Esophagus muscularis mucosa (tissue), 4 donors: Measurements from ENCODE around the gene F8. TPM values are rescaled to one million over a fixed set of nuclear protein-coding genes. Genes with fewer than 3 reads are reported as not detected.

Experiments used
- DNase-seq: peaks from one replicate; pipeline ENCODE4 v3.0.0-alpha.2; 2017; ENCODE audit errors: extremely low spot score
- H3K27ac ChIP-seq, 4 donors: fragments of 200-600 bp; sonication (generic); replicated peaks in 1 of 4; 1 replicate in 3 of 4; 2 replicates in 1 of 4; pipeline ENCODE4 v1.5.1; 2016 to 2019; ENCODE audit warnings: mild to moderate bottlenecking in 1 of 4
- H3K27me3 ChIP-seq, 4 donors: fragments of 200-600 bp; sonication (generic); one replicate each; pipeline versions ENCODE4 v1.5.1 to v1.6.0; 2016 to 2019
- H3K36me3 ChIP-seq, 4 donors: fragments of 200-600 bp; sonication (generic); one replicate each; pipeline ENCODE4 v1.5.1; 2016 to 2019
- H3K4me1 ChIP-seq, 4 donors: fragments of 200-600 bp; sonication (generic); one replicate each; pipeline ENCODE4 v1.5.1; 2016 to 2019
- H3K4me3 ChIP-seq, 4 donors: fragments of 200-600 bp; sonication (generic); 1 replicate in 2 of 4; 2 replicates in 2 of 4; pipeline ENCODE4 v1.5.1; 2016 to 2019; ENCODE audit warnings: mild to moderate bottlenecking in 4 of 4, moderate library complexity in 1 of 4
- H3K9me3 ChIP-seq, 4 donors: fragments of 200-600 bp; sonication (generic); 1 replicate in 3 of 4; 2 replicates in 1 of 4; pipeline ENCODE4 v1.5.1; 2016 to 2019
- EP300 ChIP-seq: sonication (generic); formaldehyde crosslinking; IDR thresholded peaks from one replicate; pipeline ENCODE4 v1.6.1; 2017; ENCODE audit warnings: antibody characterized with exemption
- POLR2A ChIP-seq: fragments of 450-650 bp; IDR thresholded peaks from one replicate; pipeline ENCODE4 v1.6.1; 2017; ENCODE audit warnings: antibody characterized with exemption, moderate library complexity, mild to moderate bottlenecking, low read depth
- POLR2AphosphoS5 ChIP-seq, 2 donors: sonication (generic); formaldehyde crosslinking; IDR thresholded peaks; one replicate each; pipeline ENCODE4 v1.6.1; 2017; ENCODE audit warnings: antibody characterized with exemption in 2 of 2
- WGBS: methylation state at CpG from one replicate; pipeline ENCODE4 v1.1.5; 2018; 5-methylcytosine and 5-hydroxymethylcytosine counted together
- intact Hi-C: fragments of 100-400 bp; cut with DNase I; formaldehyde crosslinking; loops from one replicate; pipeline ENCODE4 v1.15.1; 2023
- total RNA-seq, 4 donors: library from RNA; depleted of rRNA; stranded (reverse); fragments of >200 nt; gene quantifications; one replicate each; pipeline versions ENCODE4 v1.1.0 to v1.2.1, GENCODE V29; 2016
- TF ChIP-seq, protein P1 (sequence below), 3 experiments: fragments of 200-600 bp in 2 of 3; fragments of 450-650 bp in 1 of 3; sonication (generic) in 2 of 3; IDR thresholded peaks; one replicate each; pipeline ENCODE4 v1.5.1; 2017 to 2019; ENCODE audit warnings: antibody characterized with exemption in 3 of 3, mild to moderate bottlenecking in 2 of 3, moderate library complexity in 1 of 3

The F8 gene
- total RNA-seq = 10 to 100 TPM; 17.0 to 30.0 (median 22.3) TPM

GRCh38 chrX:155022585-155022984, at the start of gene F8:
Gene F8 (minus strand): TSS chrX:155022723. CDS start chrX:155022552, 171 bp downstream.
- intact Hi-C loops = no loop called here
- Histone ChIP-seq H3K4me3 (peak within 1 kb of the TSS; percentile 2 to 24 (median 20)), H3K27ac (no peak within 1 kb of the TSS), H3K4me1 (peaks cover 0 to 5% (median 0%) of the 10 kb centered on the region in 4 donors), H3K36me3 (no peaks in the 10 kb centered on the region), H3K27me3 (no peaks in the 10 kb centered on the region), H3K9me3 (no peaks in the 10 kb centered on the region)
- TF ChIP-seq, protein P1, sequence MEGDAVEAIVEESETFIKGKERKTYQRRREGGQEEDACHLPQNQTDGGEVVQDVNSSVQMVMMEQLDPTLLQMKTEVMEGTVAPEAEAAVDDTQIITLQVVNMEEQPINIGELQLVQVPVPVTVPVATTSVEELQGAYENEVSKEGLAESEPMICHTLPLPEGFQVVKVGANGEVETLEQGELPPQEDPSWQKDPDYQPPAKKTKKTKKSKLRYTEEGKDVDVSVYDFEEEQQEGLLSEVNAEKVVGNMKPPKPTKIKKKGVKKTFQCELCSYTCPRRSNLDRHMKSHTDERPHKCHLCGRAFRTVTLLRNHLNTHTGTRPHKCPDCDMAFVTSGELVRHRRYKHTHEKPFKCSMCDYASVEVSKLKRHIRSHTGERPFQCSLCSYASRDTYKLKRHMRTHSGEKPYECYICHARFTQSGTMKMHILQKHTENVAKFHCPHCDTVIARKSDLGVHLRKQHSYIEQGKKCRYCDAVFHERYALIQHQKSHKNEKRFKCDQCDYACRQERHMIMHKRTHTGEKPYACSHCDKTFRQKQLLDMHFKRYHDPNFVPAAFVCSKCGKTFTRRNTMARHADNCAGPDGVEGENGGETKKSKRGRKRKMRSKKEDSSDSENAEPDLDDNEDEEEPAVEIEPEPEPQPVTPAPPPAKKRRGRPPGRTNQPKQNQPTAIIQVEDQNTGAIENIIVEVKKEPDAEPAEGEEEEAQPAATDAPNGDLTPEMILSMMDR (IDR thresholded peaks at IDR 0.05) = no peak
- TF ChIP-seq POLR2A (no peak), EP300 (no peak), POLR2AphosphoS5 (IDR thresholded peaks at IDR 0.05) (no peak)
- 33% methylated on average over 1 of the region's 1 CpG for WGBS
- no peak for DNase-seq

- Histone ChIP-seq H3K27me3 (no peaks in the 10 kb centered on the region), H3K4me3 (peak overlapping the region; percentile 61 to 70 (median 64)), H3K36me3 (peaks cover 0 to 14% (median 8%) of the 10 kb centered on the region in 4 donors), H3K27ac (peak overlapping the region; percentile 81 to 91 (median 86)), H3K9me3 (no peaks in the 10 kb centered on the region), H3K4me1 (peaks cover 6 to 41% (median 30%) of the 10 kb centered on the region in 4 donors)
- 47% methylated on average over 23 of the region's 25 CpGs for WGBS
- TF ChIP-seq POLR2A = no peak
- no peak for TF ChIP-seq EP300
- TF ChIP-seq, protein P1 (IDR thresholded peaks at IDR 0.05) = no peak
- no peak for TF ChIP-seq POLR2AphosphoS5 (IDR thresholded peaks at IDR 0.05)
- intact Hi-C loops = no loop called here
- peak; percentile 88 for DNase-seq
These were observed 49.3 kb upstream of the F8 start for GRCh38 chrX:155071694-155072280.

DNA sequence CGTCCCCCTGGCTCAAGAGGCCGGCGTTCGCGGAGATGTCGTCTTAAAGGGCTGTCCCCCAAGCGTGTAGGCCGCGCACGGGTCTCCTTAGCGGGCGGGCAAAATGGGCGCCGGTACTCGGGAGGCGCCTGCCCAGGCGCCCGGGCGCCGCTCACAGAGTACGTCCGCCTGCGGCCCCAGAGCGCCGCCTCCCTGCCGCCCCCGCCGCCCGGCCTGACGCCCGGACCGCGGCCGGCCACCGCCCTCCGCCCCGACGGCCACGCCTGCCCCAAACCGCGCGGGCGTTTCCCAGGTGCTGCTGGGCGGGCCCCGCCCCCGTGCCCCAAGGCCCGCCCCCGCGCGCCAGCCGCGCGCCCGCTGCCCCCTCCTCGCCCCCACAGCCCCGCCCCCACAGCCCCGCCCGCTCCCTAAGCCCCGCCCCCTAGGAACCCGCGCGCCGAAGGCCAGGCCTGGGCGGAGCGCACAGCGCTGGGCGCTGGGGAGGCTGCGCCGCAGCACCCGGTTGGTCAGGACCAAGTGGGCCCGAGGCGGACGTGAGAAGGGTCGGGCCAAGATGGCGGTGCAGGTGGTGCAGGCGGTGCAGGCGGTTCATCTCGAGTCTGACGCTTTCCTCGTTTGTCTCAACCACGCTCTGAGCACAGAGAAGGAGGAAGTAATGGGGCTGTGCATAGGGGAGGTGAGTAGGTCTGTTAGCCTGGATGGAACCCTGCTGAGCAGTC, 48.6 kb upstream of the F8 start, which contains the start of the genes BRCC3, CMC4 and MTCP1:
TSS of gene BRCC3 (plus strand) at position 534 of the 719 bp plus-strand sequence. CDS start at position 554, 20 bp downstream.
TSS of gene CMC4 (minus strand) at position 162 of the 719 bp plus-strand sequence. CDS start 7,113 bp downstream, outside the sequence.
TSS of gene MTCP1 (minus strand) at position 162 of the 719 bp plus-strand sequence. CDS start 5,126 bp downstream, outside the sequence.
- intact Hi-C loops = no loop called here
- 18% methylated on average over 16 of the region's 81 CpGs for WGBS
- no peaks in the 10 kb centered on the region for H3K27me3 ChIP-seq

GRCh38 chrX:155070663-155070974, 48.1 kb upstream of the F8 start:
- H3K27me3 ChIP-seq = no peaks in the 10 kb centered on the region
- peaks cover 6 to 46% (median 36%) of the 10 kb centered on the region in 4 donors for H3K4me1 ChIP-seq
- TF ChIP-seq, protein P1 (IDR thresholded peaks at IDR 0.05) = no peak
- no peak for TF ChIP-seq POLR2AphosphoS5 (IDR thresholded peaks at IDR 0.05)
- no peak for TF ChIP-seq POLR2A
- TF ChIP-seq EP300 = no peak
- 48% methylated on average over 15 of the region's 16 CpGs for WGBS
- intact Hi-C loops = no loop called here
- H3K4me3 ChIP-seq = peak overlapping the region; percentile 61 to 70 (median 64)
- no peaks in the 10 kb centered on the region for H3K9me3 ChIP-seq
- no peak for DNase-seq
- H3K27ac ChIP-seq = peak overlapping the region; percentile 85 to 91 (median 88)
- peaks cover 0 to 3% (median 0%) of the 10 kb centered on the region in 4 donors for H3K36me3 ChIP-seq

More for the DNA sequence above, 48.6 kb upstream of the F8 start, which contains the start of the genes BRCC3, CMC4 and MTCP1:
- DNase-seq = peak; percentile 92
- peak within 1 kb of the TSS; percentile 61 to 70 (median 64) for H3K4me3 ChIP-seq
- TF ChIP-seq POLR2A = peak; percentile 35
- TF ChIP-seq EP300 = no peak
- peak; percentile 69 to 78 for TF ChIP-seq POLR2AphosphoS5 (IDR thresholded peaks at IDR 0.05)
- peak within 1 kb of the TSS; percentile 85 to 91 (median 88) for H3K27ac ChIP-seq
- H3K9me3 ChIP-seq = no peaks in the 10 kb centered on the region
- peaks cover 6 to 41% (median 31%) of the 10 kb centered on the region in 4 donors for H3K4me1 ChIP-seq
- H3K36me3 ChIP-seq = peaks cover 0 to 8% (median 4%) of the 10 kb centered on the region in 4 donors

- H3K36me3 ChIP-seq = peaks cover 0 to 3% (median 0%) of the 10 kb centered on the region in 4 donors
- H3K27ac ChIP-seq = peak overlapping the region; percentile 85 to 91 (median 88)
- H3K9me3 ChIP-seq = no peaks in the 10 kb centered on the region
- peaks cover 6 to 52% (median 39%) of the 10 kb centered on the region in 4 donors for H3K4me1 ChIP-seq
- no peak for TF ChIP-seq POLR2AphosphoS5 (IDR thresholded peaks at IDR 0.05)
- TF ChIP-seq, protein P1 (IDR thresholded peaks at IDR 0.05) = no peak
- TF ChIP-seq EP300 = no peak
- no peak for TF ChIP-seq POLR2A
- no peak for DNase-seq
- no peaks in the 10 kb centered on the region for H3K27me3 ChIP-seq
- intact Hi-C loops = no loop called here
- peak overlapping the region; percentile 61 to 70 (median 64) for H3K4me3 ChIP-seq
- 30% methylated on average over 12 of the region's 12 CpGs for WGBS
These were observed 47.5 kb upstream of the F8 start for GRCh38 chrX:155070038-155070437.
